HFFc6 (cell line): ENCODE data around the gene SLC25A23. TPM values are rescaled to one million over a fixed set of nuclear protein-coding genes. Genes with fewer than 3 reads are reported as not detected.
A peak's percentile ranks its signal among the peaks of the same experiment; 100 is the strongest.

Experiments used
- DNase-seq: peaks from one replicate; pipeline ENCODE4 v3.0.0-alpha.2; 2018
- H3K27ac Mint-ChIP-seq: 2 replicates; pipeline ENCODE4 v1.8.0; 2020; ENCODE audit warnings: mild to moderate bottlenecking, mixed read lengths
- H3K27me3 Mint-ChIP-seq: 2 replicates; pipeline ENCODE4 v1.8.0; 2021; ENCODE audit warnings: mild to moderate bottlenecking, moderate library complexity, mixed read lengths; ENCODE audit not compliant: insufficient read depth
- H3K36me3 Mint-ChIP-seq: 2 replicates; pipeline ENCODE4 v1.8.0; 2021; ENCODE audit warnings: low read depth, mixed read lengths
- H3K4me1 Mint-ChIP-seq: 2 replicates; pipeline ENCODE4 v1.8.0; 2020; ENCODE audit warnings: low read depth, mixed read lengths
- H3K4me3 Mint-ChIP-seq: 2 replicates; pipeline ENCODE4 v1.8.0; 2020; ENCODE audit warnings: mild to moderate bottlenecking, moderate library complexity, mixed read lengths
- H3K9me3 Mint-ChIP-seq: 2 replicates; pipeline ENCODE4 v1.8.0; 2020; ENCODE audit warnings: mild to moderate bottlenecking, mixed read lengths
- CTCF ChIP-seq: fragments of 200-600 bp; sonication (generic); IDR thresholded peaks from 2 replicates; pipeline ENCODE4 v1.5.0; 2021; ENCODE audit warnings: antibody characterized with exemption, mild to moderate bottlenecking
- total RNA-seq, 6 experiments: library from RNA; stranded (reverse); fragmentation: NEBNext Ultra II Directional; extraction: Animal tissue kit (Norgen Biotek cat#: 25700); gene quantifications; 2 replicates in 1 of 6; 3 replicates in 5 of 6; pipeline ENCODE4 v1.2.3, GENCODE V29; 2021

SLC25A23 gene
- total RNA-seq, 6 experiments from 2014 or later, result 15.4 to 25.3 (median 16.8) TPM

GRCh38 chr19:6483235-6483634 lies 23.6 kb upstream of the SLC25A23 start:
- H3K36me3 Mint-ChIP-seq, result no peaks in the 10 kb centered on the region
- H3K27me3 Mint-ChIP-seq, result peaks cover 17% of the 10 kb centered on the region
- DNase-seq, result no peak
- no peak overlapping the region for H3K27ac Mint-ChIP-seq
- H3K9me3 Mint-ChIP-seq, result no peaks in the 10 kb centered on the region
- no peaks in the 10 kb centered on the region for H3K4me1 Mint-ChIP-seq
- TF ChIP-seq CTCF, result no peak
- H3K4me3 Mint-ChIP-seq, result no peak overlapping the region

- TF ChIP-seq CTCF, result no peak
- Mint-ChIP-seq H3K36me3 (no peaks in the 10 kb centered on the region), H3K27ac (no peak overlapping the region), H3K9me3 (no peaks in the 10 kb centered on the region), H3K4me3 (no peak overlapping the region), H3K4me1 (no peaks in the 10 kb centered on the region), H3K27me3 (peaks cover 17% of the 10 kb centered on the region)
- DNase-seq, result no peak
Observed at GRCh38 chr19:6482343-6482686, 22.7 kb upstream of the SLC25A23 start.

GRCh38 chr19:6481541-6482342 lies 22.1 kb upstream of the SLC25A23 start, which contains the start of gene DENND1C:
Gene DENND1C, minus strand, starts transcription at chr19:6481787. Its CDS starts 92 bp downstream, at chr19:6481695.
- peaks cover 17% of the 10 kb centered on the region for H3K27me3 Mint-ChIP-seq
- no peak for DNase-seq
- H3K9me3 Mint-ChIP-seq, result no peaks in the 10 kb centered on the region

GRCh38 chr19:6480848-6481415 lies 21.3 kb upstream of the SLC25A23 start:
- H3K27me3 Mint-ChIP-seq, result peaks cover 21% of the 10 kb centered on the region
- no peak for DNase-seq
- H3K4me1 Mint-ChIP-seq, result no peaks in the 10 kb centered on the region
- no peak overlapping the region for H3K4me3 Mint-ChIP-seq
- H3K36me3 Mint-ChIP-seq, result no peaks in the 10 kb centered on the region
- no peak overlapping the region for H3K27ac Mint-ChIP-seq
- TF ChIP-seq CTCF, result no peak
- H3K9me3 Mint-ChIP-seq, result no peaks in the 10 kb centered on the region

More at GRCh38 chr19:6481541-6482342, 22.1 kb upstream of the SLC25A23 start, which contains the start of gene DENND1C:
- H3K4me3 Mint-ChIP-seq, result no peak within 1 kb of the TSS
- H3K27ac Mint-ChIP-seq, result no peak within 1 kb of the TSS
- TF ChIP-seq CTCF, result peak; percentile 72
- H3K4me1 Mint-ChIP-seq, result no peaks in the 10 kb centered on the region
- H3K36me3 Mint-ChIP-seq, result no peaks in the 10 kb centered on the region

GRCh38 chr19:6479836-6480398 lies 20.3 kb upstream of the SLC25A23 start:
- TF ChIP-seq CTCF, result no peak
- H3K4me1 Mint-ChIP-seq, result no peaks in the 10 kb centered on the region
- H3K4me3 Mint-ChIP-seq, result no peak overlapping the region
- H3K9me3 Mint-ChIP-seq, result no peaks in the 10 kb centered on the region
- peaks cover 21% of the 10 kb centered on the region for H3K27me3 Mint-ChIP-seq
- H3K27ac Mint-ChIP-seq, result no peak overlapping the region
- no peak for DNase-seq
- H3K36me3 Mint-ChIP-seq, result no peaks in the 10 kb centered on the region
